Left cardiac atrium (tissue), 4 donors: ENCODE results near the gene SERPINA6. TPM values are rescaled to one million over a fixed set of nuclear protein-coding genes. Genes with fewer than 3 reads are reported as not detected.
A peak's percentile ranks its signal among the peaks of the same experiment; 100 is the strongest.
"Not testable (repeated sequence)": the region's sequence is repeated elsewhere in the genome, so short reads cannot be mapped to it uniquely, and the experiment has no call there.

Source experiments
- ATAC-seq, 2 donors: fragments of 200-7000 bp; cut with Tn5 transposase; one replicate each; pipeline ENCODE4 v1.9.1; 2020; ENCODE audit warnings: mild to moderate bottlenecking in 2 of 2, moderate library complexity in 2 of 2
- DNase-seq: peaks from one replicate; pipeline ENCODE4 v3.0.0-alpha.2; 2020
- intact Hi-C, 2 donors: fragments of 100-400 bp; cut with DNase I; formaldehyde crosslinking; loops; one replicate each; pipeline versions ENCODE4 v1.14.1 to v1.15.1; 2022 to 2023
- long read RNA-seq: library from polyadenylated mRNA; unstranded; transcript quantifications from one replicate; pipeline ENCODE4 v2.0.0, GENCODE V29; 2021
- total RNA-seq, 2 donors: library from RNA; stranded (reverse); fragmentation: NEBNext Ultra II Directional; extraction: Animal tissue kit (Norgen Biotek cat#: 25700); gene quantifications; one replicate each; pipeline ENCODE4 v1.2.1, GENCODE V29; 2021
- donor health status: DM: no; HTN: yes; CAD: no.
- donor health status: DM: no; HTN: yes; CAD: no; lungs with severe emphysema.
- donor health status: DM: yes; HTN: yes; CAD: no.
- donor health status: Dilated cardiomyopathy.

The SERPINA6 gene
- total RNA-seq, result not detected
- long read RNA-seq, result 0 reads

- ATAC-seq, result peak in 1 of 2 donors; percentile 73
- intact Hi-C loops, result no loop called here
- peak; percentile 26 for DNase-seq
These were observed at the start of gene SERPINA6 for GRCh38 chr14:94322648-94323570. Gene SERPINA6 (minus strand): TSS chr14:94323336. CDS start chr14:94314648, 8,688 bp downstream.

GRCh38 chr14:94372021-94372605 lies 49.0 kb upstream of the SERPINA6 start:
- intact Hi-C loops, result no loop called here
- ATAC-seq (no peak), DNase-seq (no peak)

GRCh38 chr14:94370524-94370910 lies 47.4 kb upstream of the SERPINA6 start:
- no peak for DNase-seq
- ATAC-seq, result no peak

GRCh38 chr14:94369766-94370523 lies 46.8 kb upstream of the SERPINA6 start:
- intact Hi-C loops, DNase-seq, ATAC-seq: not testable (repeated sequence)

More at GRCh38 chr14:94370524-94370910, 47.4 kb upstream of the SERPINA6 start:
- intact Hi-C loops, result no loop called here

- intact Hi-C loops, result no loop called here
- no peak for DNase-seq
- ATAC-seq, result no peak
These were observed 45.8 kb upstream of the SERPINA6 start for GRCh38 chr14:94368956-94369355.

GRCh38 chr14:94368243-94368590 lies 45.1 kb upstream of the SERPINA6 start:
- ATAC-seq (no peak), DNase-seq (no peak)
- intact Hi-C loops, result no loop called here

- peak; percentile 27 to 43 for ATAC-seq
- intact Hi-C loops, result no loop called here
- DNase-seq, result no peak
These were observed 44.5 kb upstream of the SERPINA6 start for GRCh38 chr14:94367347-94368242.

- ATAC-seq, result no peak
- DNase-seq, result no peak
- intact Hi-C loops, result no loop called here
These were observed 43.2 kb upstream of the SERPINA6 start, which contains the start of gene SERPINA2 for GRCh38 chr14:94366146-94366915. Gene SERPINA2 (minus strand): TSS chr14:94366698.

- intact Hi-C loops, result no loop called here
- ATAC-seq, result no peak
- DNase-seq, result no peak
These were observed 42.5 kb upstream of the SERPINA6 start for GRCh38 chr14:94365624-94366023.

GRCh38 chr14:94364964-94365363 lies 41.8 kb upstream of the SERPINA6 start:
- intact Hi-C loops, result no loop called here
- ATAC-seq, result no peak
- no peak for DNase-seq

- intact Hi-C loops, result no loop called here
- ATAC-seq, result no peak
- DNase-seq, result no peak
These were observed 40.9 kb upstream of the SERPINA6 start for GRCh38 chr14:94364037-94364436.

- intact Hi-C loops, result no loop called here
- DNase-seq (no peak), ATAC-seq (no peak)
These were observed 40.1 kb upstream of the SERPINA6 start for GRCh38 chr14:94363151-94363624.

- DNase-seq, result no peak
- intact Hi-C loops, result no loop called here
- ATAC-seq, result no peak
These were observed 39.5 kb upstream of the SERPINA6 start for GRCh38 chr14:94362614-94363133.

- intact Hi-C loops, result no loop called here
- ATAC-seq (no peak), DNase-seq (no peak)
These were observed 38.5 kb upstream of the SERPINA6 start for GRCh38 chr14:94361682-94362081.

- DNase-seq (no peak), ATAC-seq (no peak)
- intact Hi-C loops, result no loop called here
These were observed 37.9 kb upstream of the SERPINA6 start for GRCh38 chr14:94360945-94361565.

GRCh38 chr14:94357166-94357565 lies 34.0 kb upstream of the SERPINA6 start:
- DNase-seq (no peak), ATAC-seq (no peak)
- intact Hi-C loops, result loop anchor here in 1 of 2 donors (10.0 kb wide), 1 partner anchor 128 kb away; no protein-coding TSS in a partner anchor
